WTC11 (cell line): ENCODE measurements around the gene ADGRB2.

Experiments used
- AR ChIP-seq: fragments of 250-450 bp; sonication (Bioruptor Pico); IDR thresholded peaks from 2 replicates; pipeline ENCODE4 v1.9.0; 2021; ENCODE audit warnings: mild to moderate bottlenecking
- ATF2 ChIP-seq: sonication (generic); formaldehyde crosslinking; IDR thresholded peaks from 2 replicates; pipeline ENCODE4 v1.8.1; 2022; ENCODE audit warnings: low read depth, missing genetic modification reagents, borderline replicate concordance
- CTCF ChIP-seq: fragments of 200-600 bp; IDR thresholded peaks from 2 replicates; pipeline ENCODE4 v1.8.0; 2022; ENCODE audit warnings: antibody characterized with exemption
- JUN ChIP-seq: sonication (generic); formaldehyde crosslinking; IDR thresholded peaks from 2 replicates; pipeline ENCODE4 v1.8.0; 2023; ENCODE audit warnings: mild to moderate bottlenecking, missing genetic modification reagents
- MAX ChIP-seq: sonication (generic); formaldehyde crosslinking; IDR thresholded peaks from 2 replicates; pipeline ENCODE4 v1.8.0; 2022; ENCODE audit warnings: mild to moderate bottlenecking, missing genetic modification reagents
- NFYB ChIP-seq: sonication (generic); formaldehyde crosslinking; conservative IDR thresholded peaks from 2 replicates; pipeline ENCODE4 v1.8.0; 2022; ENCODE audit warnings: low read depth, missing genetic modification reagents
- SP1 ChIP-seq: sonication (generic); formaldehyde crosslinking; conservative IDR thresholded peaks from 2 replicates; pipeline ENCODE4 v1.8.1; 2022; ENCODE audit warnings: missing genetic modification reagents
- ZBTB43 ChIP-seq: sonication (generic); formaldehyde crosslinking; IDR thresholded peaks from 2 replicates; pipeline ENCODE4 v1.8.1; 2023; ENCODE audit warnings: mild to moderate bottlenecking, missing genetic modification reagents

- no peak; the same call in 1 of the 2 replicates for TF ChIP-seq SP1
- TF ChIP-seq CTCF: no peak
- TF ChIP-seq JUN (CRISPR knock-in tag): no peak
- no peak for TF ChIP-seq ZBTB43 (CRISPR knock-in tag)
- TF ChIP-seq AR (CRISPR knock-in tag): no peak
- TF ChIP-seq ATF2 (CRISPR knock-in tag): no peak
- TF ChIP-seq MAX (CRISPR knock-in tag): no peak
- TF ChIP-seq NFYB (CRISPR knock-in tag): no peak
Observed at GRCh38 chr1:31739346-31739745, 24.8 kb downstream of the ADGRB2 start.
